Endothelial cell of hepatic sinusoid (primary cell): ENCODE results near the gene TIGAR.

Experiments used
- in situ Hi-C: cut with HindIII; loops from 2 replicates; pipeline ENCODE4 v1.10.0; 2017; ENCODE audit warnings: low sequenced_read_pairs

TIGAR gene, protein sequence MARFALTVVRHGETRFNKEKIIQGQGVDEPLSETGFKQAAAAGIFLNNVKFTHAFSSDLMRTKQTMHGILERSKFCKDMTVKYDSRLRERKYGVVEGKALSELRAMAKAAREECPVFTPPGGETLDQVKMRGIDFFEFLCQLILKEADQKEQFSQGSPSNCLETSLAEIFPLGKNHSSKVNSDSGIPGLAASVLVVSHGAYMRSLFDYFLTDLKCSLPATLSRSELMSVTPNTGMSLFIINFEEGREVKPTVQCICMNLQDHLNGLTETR

DNA sequence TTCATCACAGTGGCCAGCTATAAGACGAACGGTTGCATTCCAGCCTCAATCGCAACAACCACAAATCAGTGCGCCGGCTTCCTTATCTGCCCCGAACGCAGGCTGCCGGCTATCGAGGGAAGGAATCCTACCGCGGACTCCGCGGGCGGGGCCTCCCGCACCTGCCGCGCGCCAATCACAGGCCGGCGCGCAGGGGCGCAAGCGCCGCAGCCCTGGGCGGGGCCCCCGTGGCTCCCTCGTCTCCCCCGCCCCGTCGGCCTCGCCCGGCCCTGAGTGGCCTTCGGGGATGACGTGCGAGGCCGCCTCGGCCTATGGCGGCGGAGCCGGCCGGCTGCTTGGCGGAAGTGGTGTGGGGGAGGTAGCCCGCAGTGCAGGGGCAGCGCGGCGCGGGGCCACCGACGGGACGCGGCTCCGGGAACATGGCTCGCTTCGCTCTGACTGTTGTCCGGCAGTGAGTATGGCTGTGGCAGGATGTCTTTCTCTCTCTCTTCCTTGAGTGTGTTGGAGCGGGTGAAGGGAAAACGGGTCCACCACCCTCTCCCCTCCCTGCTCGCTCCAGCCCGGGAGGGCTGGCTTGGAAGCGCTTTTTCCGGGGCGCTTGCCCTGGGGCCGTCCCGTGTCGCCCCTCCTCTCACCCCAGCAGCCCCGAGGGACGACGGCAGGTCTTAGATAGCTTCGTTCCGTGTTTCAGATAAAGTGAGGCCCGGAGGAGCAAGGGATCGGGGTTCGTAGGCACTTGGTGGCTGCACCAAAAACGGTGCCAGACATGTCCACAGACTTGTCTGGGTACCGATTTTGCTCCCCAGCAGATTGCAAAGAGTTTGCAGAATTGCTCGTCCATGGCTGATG lies at the start of gene TIGAR:
Gene TIGAR (plus strand): TSS at position 361 of the 849 bp plus-strand sequence. CDS start 59 bp downstream, at position 420.
- in situ Hi-C loops: loop anchor here (10.0 kb wide), 1 partner anchor 214 kb away; the partner anchor contains the start of gene RAD51AP1

DNA sequence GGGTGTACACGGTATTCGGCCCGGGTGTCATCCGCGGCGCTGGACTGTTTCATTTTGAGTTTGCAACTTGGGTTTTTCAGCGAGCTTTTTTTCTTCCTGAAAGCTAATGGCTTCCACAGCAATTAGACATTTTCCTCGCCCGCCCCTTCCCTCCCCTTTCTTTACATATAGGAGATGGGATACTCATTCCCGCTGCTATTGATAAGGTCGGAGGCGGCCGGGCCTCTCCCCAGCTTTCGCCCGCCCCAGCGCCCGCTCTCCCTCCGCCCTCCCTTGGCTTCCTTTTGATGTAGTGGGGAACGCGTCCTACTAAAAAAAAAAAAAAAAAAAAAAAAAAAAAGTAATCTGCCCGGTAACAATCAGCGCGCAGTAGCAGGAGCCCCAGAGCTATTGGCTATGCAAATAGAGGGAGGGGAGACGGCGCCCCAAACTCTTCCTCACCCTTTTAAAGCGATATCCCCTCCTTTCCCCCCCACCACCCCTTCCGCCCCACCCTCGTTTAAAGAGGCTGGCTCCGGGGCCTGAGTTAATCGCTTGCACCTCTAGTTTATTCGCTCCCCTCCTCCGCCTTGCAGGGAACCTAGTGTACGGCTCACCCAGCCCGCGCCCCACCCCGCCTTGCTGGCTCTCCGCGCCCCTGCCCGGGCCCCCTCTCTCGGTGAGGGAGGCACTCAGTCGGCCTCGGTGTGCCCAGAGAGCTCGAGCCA lies 49.1 kb upstream of the TIGAR start:
- in situ Hi-C loops: loop anchor here (10.0 to 25.0 kb wide), 2 partner anchors 247 to 385 kb away; no protein-coding TSS in a partner anchor

DNA sequence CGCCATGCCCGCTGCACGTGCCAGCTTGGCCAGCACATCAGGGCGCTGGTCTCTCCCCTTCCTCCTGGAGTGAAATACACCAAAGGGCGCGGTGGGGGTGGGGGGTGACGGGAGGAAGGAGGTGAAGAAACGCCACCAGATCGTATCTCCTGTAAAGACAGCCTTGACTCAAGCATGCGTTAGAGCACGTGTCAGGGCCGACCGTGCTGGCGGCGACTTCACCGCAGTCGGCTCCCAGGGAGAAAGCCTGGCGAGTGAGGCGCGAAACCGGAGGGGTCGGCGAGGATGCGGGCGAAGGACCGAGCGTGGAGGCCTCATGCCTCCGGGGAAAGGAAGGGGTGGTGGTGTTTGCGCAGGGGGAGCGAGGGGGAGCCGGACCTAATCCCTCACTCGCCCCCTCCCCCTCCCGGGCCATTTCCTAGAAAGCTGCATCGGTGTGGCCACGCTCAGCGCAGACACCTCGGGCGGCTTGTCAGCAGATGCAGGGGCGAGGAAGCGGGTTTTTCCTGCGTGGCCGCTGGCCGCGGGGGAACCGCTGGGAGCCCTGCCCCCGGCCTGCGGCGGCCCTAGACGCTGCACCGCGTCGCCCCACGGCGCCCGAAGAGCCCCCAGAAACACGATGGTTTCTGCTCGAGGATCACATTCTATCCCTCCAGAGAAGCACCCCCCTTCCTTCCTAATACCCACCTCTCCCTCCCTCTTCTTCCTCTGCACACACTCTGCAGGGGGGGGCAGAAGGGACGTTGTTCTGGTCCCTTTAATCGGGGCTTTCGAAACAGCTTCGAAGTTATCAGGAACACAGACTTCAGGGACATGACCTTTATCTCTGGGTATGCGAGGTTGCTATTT lies 48.4 kb upstream of the TIGAR start:
- in situ Hi-C loops: loop anchor here (10.0 to 25.0 kb wide), 2 partner anchors 248 to 385 kb away; no protein-coding TSS in a partner anchor

DNA sequence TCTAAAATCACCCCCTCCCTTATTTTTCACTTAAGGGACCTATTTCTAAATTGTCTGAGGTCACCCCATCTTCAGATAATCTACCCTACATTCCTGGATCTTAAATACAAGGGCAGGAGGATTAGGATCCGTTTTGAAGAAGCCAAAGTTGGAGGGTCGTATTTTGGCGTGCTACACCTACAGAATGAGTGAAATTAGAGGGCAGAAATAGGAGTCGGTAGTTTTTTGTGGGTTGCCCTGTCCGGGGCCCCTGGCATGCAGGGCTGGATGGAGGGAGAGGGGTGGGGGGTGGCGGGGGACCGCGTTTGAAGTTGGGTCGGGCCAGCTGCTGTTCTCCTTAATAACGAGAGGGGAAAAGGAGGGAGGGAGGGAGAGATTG lies 47.8 kb upstream of the TIGAR start:
- in situ Hi-C loops: loop anchor here (10.0 to 25.0 kb wide), 2 partner anchors 248 to 386 kb away; no protein-coding TSS in a partner anchor

DNA sequence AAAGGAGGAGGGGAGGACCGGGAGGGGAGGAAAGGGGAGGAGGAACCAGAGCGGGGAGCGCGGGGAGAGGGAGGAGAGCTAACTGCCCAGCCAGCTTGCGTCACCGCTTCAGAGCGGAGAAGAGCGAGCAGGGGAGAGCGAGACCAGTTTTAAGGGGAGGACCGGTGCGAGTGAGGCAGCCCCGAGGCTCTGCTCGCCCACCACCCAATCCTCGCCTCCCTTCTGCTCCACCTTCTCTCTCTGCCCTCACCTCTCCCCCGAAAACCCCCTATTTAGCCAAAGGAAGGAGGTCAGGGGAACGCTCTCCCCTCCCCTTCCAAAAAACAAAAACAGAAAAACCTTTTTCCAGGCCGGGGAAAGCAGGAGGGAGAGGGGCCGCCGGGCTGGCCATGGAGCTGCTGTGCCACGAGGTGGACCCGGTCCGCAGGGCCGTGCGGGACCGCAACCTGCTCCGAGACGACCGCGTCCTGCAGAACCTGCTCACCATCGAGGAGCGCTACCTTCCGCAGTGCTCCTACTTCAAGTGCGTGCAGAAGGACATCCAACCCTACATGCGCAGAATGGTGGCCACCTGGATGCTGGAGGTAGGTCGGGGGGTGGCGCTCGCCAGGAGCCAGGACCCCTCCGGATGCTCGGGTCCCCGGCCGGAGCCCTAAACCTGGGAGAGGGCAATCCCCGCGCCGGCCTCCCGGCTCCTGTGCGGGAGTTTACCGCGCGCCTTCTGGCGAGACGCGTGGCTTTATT lies 47.2 kb upstream of the TIGAR start, which contains the start of gene CCND2:
Gene CCND2 (plus strand): TSS at position 111 of the 744 bp plus-strand sequence. CDS start 279 bp downstream, at position 390.
- in situ Hi-C loops: loop anchor here (10.0 to 25.0 kb wide), 2 partner anchors 249 to 387 kb away; no protein-coding TSS in a partner anchor

DNA sequence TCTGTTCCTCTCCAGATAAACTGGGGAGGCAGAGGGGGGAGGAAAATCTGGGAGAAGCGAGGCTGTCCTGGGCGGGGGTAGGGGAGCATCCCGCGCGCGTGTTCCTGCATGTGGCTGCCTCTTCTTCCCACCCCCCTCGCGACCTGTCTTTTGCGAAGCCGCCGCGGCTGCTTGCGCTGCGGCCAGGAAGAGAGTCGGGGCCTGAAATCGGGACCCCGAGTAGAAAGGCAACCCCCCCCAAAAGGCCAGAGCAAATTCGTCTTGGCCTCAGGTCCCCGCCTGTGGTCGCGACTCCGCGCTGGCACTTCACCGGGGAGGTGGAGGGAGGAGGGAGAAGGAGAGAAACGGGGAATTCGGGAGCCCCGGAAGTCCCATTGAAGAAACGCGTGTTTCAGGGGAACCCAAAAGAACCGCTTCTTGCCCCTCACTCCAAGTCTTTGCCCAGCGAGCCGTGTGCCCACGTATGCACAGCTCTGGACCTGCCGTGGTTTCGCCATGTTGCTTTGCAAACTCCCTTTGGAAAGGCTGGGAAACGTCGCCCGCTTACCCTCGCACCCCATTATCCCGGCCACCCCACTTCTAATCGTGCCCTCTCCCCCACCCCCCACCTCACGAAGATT lies 46.5 kb upstream of the TIGAR start:
- in situ Hi-C loops: loop anchor here (10.0 to 25.0 kb wide), 2 partner anchors 250 to 387 kb away; no protein-coding TSS in a partner anchor

DNA sequence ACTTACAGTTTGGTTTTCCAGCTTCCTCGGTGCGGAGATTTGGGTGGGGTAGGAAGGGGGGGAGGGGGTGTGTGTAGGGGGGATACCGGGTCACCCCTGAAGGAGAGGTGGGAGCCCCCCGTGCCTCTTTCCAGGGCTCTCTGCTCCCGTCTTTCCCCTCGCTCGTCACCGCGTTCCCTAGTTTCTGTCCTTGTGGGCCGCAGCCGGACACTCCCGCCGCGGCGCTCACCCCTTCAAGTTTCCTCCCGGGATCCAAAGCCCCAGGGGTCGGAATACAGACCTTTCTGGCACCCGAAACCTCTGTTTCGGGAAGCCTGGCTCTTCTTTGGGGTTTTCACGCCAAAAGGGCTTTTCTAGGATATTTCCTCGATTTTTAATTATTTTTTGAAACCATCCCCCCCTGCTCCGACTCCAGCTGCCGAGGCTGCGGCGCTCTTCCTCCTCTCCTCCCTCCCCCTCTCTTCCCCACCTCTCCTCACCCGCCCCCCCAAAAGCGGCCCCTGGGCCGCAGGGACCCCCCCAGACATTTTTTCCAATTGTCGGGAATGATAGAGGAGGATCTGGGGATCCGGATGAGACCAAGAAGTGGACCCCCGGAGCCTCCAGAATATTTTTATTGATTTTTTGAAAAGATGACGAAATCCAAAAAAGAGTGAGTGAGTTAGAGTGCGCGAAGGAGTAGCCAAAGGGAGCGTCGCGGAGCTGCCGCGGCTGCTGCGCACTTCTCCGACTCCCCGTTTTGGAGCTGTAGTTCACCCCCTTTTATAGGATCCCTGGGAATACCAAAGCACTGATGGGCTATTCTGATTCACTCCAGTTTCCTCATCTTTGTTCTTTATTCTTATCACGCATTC lies 45.8 kb upstream of the TIGAR start:
- in situ Hi-C loops: loop anchor here (10.0 kb wide), 1 partner anchor 250 kb away; no protein-coding TSS in a partner anchor

DNA sequence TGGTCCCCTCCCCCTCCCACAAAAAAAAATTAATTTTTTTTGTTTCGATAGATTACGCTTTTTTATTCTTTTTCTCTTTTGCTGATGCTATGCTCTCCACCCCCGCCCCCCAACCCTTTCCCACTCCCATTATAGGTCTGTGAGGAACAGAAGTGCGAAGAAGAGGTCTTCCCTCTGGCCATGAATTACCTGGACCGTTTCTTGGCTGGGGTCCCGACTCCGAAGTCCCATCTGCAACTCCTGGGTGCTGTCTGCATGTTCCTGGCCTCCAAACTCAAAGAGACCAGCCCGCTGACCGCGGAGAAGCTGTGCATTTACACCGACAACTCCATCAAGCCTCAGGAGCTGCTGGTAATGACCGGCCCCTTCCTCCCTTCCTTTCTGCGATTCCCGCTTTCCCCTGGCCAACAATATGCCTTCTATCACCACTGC lies 45.1 kb upstream of the TIGAR start:
- in situ Hi-C loops: loop anchor here (10.0 kb wide), 1 partner anchor 251 kb away; no protein-coding TSS in a partner anchor

DNA sequence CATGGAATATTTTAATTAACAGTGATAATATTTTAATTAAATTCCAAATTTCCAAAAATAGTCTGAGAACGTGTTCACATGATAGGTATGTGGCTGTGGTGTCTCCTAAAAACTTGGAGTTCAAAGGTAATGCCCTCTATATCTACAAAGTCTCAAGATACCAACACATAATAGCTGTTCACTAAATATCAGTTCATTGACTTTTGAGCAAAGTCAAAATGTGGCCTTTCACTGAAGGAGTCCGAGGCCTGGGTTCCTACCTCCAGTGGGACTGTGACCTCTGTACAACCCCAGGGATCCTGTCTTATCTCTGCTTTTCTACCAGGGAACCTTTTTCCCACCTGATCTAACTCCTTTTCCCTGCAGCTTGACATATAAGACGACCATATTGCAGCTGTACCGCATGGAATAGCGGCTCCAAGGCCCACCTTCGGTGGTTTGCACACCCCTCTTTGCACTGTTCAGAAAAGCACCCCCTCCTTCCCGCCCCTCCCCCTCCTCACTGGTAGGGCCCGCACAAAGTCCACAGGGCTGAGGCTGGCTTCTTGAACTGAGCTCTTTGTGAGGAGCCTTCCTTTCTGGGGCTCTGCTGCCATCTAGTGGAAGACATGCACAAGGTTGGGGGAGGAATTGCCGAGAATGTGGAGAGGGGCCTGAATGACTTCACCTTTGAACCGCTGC lies 44.3 kb upstream of the TIGAR start:
- in situ Hi-C loops: loop anchor here (10.0 kb wide), 1 partner anchor 252 kb away; no protein-coding TSS in a partner anchor

DNA sequence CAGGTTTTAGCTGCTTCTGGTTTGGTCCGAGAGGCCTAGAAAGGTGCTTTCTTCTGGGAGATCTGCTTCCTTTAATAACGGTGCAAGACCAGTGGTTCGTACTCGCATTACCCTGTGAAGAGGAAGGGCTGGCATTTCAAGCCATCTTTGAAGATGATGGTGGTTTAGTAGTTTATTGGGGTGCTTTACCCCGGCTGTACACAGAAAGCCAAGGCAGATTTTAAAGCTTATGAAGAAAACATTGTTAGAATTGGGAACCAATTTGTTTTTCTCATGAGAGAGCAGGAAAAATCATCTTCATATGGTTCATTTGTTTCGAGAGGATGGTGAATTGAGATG lies 43.8 kb upstream of the TIGAR start:
- in situ Hi-C loops: loop anchor here (10.0 kb wide), 1 partner anchor 252 kb away; no protein-coding TSS in a partner anchor

DNA sequence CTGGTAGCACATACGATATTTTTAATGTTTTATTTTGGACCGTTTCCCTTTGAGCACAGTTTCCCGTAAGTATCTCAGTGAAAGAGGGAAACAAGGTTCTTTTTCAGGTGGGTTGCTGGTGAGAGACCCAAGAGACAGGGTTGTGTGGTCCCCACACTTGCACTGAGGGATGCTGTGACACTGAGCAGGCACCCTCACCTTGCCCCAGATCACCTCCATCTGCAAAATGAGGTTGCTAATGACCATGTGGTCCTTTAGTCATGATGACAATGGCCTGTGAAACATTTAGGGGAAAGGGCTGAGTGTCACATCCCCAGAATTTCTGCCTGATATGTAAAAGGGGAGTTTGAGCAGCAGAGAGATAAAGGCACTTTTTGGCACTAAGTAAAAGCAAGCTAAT lies 43.2 kb upstream of the TIGAR start:
- in situ Hi-C loops: loop anchor here (10.0 kb wide), 1 partner anchor 253 kb away; no protein-coding TSS in a partner anchor

DNA sequence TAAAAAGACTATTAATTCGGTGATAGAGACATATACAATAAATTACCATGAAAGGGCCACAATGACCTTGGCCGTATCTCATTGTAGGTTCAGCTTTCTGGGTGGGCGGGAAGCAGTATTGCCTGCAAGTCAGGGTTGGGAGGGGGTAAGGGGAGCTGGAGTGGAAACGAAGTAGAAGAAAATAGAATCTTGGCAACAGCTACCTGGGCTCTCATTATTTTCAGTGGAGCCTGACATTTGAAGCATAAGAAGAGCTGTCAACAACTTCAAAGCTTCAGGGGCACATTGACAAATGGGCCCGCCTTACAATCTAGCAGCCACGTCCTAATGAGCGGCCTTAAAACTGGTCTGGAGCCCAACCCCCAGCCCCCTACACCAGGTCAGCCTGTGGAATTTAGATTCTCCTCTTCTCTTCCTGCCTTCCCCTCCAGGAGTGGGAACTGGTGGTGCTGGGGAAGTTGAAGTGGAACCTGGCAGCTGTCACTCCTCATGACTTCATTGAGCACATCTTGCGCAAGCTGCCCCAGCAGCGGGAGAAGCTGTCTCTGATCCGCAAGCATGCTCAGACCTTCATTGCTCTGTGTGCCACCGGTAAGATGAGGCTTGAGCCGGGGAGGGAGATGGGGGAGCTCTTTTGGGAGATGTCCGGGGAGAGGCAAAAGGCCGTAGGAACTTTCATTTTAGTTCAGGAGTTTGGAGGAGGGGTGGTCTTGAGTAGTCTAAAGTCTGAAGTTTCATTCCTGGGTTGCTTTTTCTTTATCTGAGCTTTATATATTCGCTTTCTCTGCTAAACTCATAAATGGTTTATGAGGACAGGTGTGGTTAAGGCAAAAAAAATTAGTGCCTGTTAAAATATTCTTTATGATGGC lies 42.5 kb upstream of the TIGAR start:
- in situ Hi-C loops: loop anchor here (10.0 kb wide), 1 partner anchor 254 kb away; no protein-coding TSS in a partner anchor

DNA sequence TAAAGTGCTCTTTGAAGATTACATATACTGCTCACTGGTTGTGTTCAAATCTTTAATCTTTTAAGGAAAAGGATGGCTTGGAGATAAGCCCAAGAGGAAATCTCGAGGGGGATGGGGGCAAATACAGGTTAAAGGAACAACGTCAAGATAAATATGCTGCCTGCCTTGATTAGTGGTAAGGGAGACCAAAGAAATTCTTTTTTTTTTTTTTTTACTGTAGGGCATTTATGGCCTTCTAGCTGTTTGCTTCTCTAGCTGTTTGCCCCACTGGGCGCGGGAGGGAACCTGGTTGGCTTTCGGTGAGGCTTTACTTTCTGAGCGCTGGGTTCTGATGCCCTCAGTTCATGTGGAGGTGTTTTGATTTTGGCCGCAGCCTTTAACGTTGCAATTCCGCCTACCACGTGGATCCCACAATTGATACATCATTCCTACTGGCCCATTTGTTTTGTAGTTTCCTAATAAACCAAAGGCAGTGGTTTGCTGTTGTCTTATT lies 41.8 kb upstream of the TIGAR start:
- in situ Hi-C loops: loop anchor here (10.0 kb wide), 1 partner anchor 254 kb away; no protein-coding TSS in a partner anchor

DNA sequence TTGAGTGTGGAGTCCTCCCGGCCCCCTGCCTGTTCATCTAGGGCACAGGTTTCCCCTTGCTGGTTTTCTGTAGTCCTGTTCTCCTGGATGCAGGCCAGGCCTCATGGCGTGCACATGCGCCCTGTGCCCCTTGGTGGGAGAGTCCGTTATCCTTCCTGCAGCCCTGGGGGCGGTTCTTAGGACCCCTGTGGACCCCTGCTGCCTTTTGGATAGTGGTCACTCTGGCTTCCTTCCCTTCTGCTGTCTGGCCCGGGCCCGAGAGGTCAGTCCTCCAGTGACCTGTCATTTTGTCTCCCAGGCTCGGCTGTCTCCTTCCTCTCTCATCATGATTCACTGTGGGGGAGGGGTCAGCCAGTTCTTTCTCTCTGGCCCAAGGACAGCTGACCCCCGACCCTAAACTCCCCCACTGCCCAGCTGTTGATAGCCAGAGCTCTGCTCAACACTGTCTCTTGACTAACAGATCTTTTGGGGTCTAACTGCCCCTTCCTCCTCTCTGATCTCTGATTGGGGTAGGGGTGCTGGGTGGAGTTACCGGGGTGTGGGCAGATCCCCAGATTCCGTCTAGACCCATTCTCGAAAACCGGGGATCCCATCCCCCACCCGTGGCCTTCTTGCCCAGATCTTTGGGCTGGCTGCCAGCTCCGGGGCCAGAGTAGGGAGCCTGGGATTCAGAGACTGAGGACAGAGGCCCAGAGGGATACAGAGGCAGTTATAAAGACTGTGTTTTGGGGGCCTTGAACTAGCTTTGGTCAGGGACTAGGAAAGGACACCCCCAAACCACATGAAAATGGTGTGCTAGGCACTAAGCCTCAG lies 40.5 kb upstream of the TIGAR start:
- in situ Hi-C loops: no loop called here

DNA sequence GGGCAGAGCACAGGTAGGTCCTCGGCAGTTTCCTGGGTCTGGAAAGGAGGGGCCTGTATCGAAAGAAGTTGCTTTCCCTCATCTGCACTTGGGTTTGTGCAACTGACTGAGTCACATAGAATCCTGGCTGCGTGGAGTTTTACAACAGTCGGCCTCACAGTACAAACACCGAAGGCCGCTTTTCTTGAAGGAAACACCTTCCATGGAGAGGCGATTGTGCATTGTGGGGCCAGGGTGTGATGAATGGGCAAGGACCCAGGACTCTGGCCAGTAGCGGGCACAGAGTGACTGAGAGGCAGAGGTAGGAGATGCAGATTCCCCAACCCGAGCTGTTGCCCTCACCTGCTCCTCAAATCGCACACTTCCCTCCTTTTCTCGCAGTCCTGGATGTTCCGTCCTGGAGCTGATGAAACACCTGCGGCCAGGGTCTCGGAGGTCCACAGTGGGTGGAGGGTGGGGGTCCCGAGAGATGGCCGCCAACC lies 39.8 kb upstream of the TIGAR start:
- in situ Hi-C loops: no loop called here
